Neural progenitor cell (in vitro differentiated cells): ENCODE data around the gene IL36B.

Source experiments
- CTCF ChIP-seq: fragments of 200-600 bp; sonication (generic); IDR thresholded peaks from 2 replicates; pipeline ENCODE4 v1.5.1; 2017; ENCODE audit warnings: antibody characterized with exemption, mild to moderate bottlenecking
- EZH2 ChIP-seq: fragments of 200-600 bp; sonication (generic); IDR thresholded peaks from 2 replicates; pipeline ENCODE4 v1.6.1; 2017; ENCODE audit warnings: antibody characterized with exemption, mild to moderate bottlenecking, moderate library complexity
- EZH2phosphoT487 ChIP-seq: fragments of 200-600 bp; sonication (generic); IDR thresholded peaks from 2 replicates; pipeline ENCODE4 v1.6.1; 2017; ENCODE audit warnings: antibody characterized with exemption

GRCh38 chr2:113098532-113098931 lies 45.9 kb upstream of the IL36B start:
- no peak for TF ChIP-seq CTCF
- no peak for TF ChIP-seq EZH2
- no peak for TF ChIP-seq EZH2phosphoT487
